Uterus (tissue), 2 donors: ENCODE measurements around the gene ANKRD60.

Experiments
- POLR2A ChIP-seq, 2 donors: fragments of 450-650 bp; IDR thresholded peaks; one replicate each; pipeline ENCODE4 v1.6.1; 2016; ENCODE audit warnings: antibody characterized with exemption in 2 of 2, mild to moderate bottlenecking in 1 of 2, moderate library complexity in 1 of 2
- TF ChIP-seq, protein P1 (sequence below), 4 experiments: fragments of 200-600 bp in 2 of 4; fragments of 450-650 bp in 2 of 4; sonication (generic) in 2 of 4; IDR thresholded peaks; one replicate each; pipeline ENCODE4 v1.5.1; 2016 to 2019; ENCODE audit warnings: antibody characterized with exemption in 4 of 4, mild to moderate bottlenecking in 2 of 4, moderate library complexity in 1 of 4

DNA sequence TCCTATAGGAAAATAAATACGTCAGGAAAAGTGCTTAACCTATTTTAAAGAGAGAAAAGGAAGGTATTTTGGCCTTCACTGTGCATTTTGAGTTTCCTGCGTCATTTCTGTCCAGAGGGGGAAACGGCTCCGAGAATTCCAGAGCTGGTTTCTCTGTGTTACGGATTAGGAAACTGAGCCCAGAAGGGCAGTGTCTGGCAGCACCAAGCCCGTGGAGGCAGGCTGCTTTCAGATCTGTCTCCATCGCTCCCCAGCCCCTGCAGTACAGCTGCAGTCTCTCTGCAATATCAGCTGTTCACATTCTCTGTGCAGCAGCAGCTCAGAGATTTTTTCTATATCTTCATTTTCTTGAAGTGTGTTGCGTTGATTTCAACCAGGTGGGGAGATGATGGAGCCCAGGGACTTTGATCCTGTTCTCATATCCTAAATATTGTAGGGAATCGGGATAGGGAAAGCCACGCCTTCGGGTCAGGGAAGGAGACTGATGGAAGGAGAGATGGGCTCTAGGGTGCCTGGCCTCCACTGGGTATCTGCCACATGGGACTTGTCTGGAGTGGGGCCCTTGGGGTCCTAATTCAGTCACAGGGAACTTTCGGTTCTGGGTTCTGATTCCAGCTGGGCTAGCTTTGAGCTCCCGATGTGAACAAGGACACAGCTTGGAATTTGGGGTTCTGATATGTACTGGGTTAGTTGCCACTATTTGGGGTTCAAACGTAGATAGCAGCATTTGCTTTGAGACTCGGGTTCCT is 2.8 kb downstream of the ANKRD60 start:
- no peak for TF ChIP-seq POLR2A (IDR thresholded peaks at IDR 0.05)
- TF ChIP-seq, protein P1, sequence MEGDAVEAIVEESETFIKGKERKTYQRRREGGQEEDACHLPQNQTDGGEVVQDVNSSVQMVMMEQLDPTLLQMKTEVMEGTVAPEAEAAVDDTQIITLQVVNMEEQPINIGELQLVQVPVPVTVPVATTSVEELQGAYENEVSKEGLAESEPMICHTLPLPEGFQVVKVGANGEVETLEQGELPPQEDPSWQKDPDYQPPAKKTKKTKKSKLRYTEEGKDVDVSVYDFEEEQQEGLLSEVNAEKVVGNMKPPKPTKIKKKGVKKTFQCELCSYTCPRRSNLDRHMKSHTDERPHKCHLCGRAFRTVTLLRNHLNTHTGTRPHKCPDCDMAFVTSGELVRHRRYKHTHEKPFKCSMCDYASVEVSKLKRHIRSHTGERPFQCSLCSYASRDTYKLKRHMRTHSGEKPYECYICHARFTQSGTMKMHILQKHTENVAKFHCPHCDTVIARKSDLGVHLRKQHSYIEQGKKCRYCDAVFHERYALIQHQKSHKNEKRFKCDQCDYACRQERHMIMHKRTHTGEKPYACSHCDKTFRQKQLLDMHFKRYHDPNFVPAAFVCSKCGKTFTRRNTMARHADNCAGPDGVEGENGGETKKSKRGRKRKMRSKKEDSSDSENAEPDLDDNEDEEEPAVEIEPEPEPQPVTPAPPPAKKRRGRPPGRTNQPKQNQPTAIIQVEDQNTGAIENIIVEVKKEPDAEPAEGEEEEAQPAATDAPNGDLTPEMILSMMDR (IDR thresholded peaks at IDR 0.05): no peak
